ENCODE measurements around the gene PLBD2.

The PLBD2 gene

DNA sequence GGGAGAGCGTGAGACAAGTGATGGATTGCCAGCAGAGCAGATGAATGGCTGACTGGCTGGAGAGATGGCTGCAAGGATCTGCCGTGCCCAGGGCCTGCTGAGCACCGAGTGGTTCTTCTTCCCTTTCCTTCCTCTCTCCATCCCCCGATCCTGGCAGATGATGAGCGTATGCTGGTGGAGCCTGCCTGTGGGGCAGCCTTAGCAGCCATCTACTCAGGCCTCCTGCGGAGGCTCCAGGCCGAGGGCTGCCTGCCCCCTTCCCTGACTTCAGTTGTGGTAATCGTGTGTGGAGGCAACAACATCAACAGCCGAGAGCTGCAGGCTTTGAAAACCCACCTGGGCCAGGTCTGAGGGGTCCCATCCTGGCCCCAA lies 79.3 kb downstream of the PLBD2 start:
- TF ChIP-seq, protein P1, sequence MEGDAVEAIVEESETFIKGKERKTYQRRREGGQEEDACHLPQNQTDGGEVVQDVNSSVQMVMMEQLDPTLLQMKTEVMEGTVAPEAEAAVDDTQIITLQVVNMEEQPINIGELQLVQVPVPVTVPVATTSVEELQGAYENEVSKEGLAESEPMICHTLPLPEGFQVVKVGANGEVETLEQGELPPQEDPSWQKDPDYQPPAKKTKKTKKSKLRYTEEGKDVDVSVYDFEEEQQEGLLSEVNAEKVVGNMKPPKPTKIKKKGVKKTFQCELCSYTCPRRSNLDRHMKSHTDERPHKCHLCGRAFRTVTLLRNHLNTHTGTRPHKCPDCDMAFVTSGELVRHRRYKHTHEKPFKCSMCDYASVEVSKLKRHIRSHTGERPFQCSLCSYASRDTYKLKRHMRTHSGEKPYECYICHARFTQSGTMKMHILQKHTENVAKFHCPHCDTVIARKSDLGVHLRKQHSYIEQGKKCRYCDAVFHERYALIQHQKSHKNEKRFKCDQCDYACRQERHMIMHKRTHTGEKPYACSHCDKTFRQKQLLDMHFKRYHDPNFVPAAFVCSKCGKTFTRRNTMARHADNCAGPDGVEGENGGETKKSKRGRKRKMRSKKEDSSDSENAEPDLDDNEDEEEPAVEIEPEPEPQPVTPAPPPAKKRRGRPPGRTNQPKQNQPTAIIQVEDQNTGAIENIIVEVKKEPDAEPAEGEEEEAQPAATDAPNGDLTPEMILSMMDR (IDR thresholded peaks at IDR 0.05; ENCODE audit: low read depth, low read length) = no peak
- Histone ChIP-seq H3K9me3 (ENCODE audit: severe bottlenecking) (no peaks in the 10 kb centered on the region), H3K4me3 (ENCODE audit: low read depth, low read length) (no peak overlapping the region), H3K36me3 (no peaks in the 10 kb centered on the region), H3K27me3 (ENCODE audit: insufficient read depth, low read depth, severe bottlenecking) (no peaks in the 10 kb centered on the region), H3K27ac (no peak overlapping the region)
- no peak for DNase-seq

DNA sequence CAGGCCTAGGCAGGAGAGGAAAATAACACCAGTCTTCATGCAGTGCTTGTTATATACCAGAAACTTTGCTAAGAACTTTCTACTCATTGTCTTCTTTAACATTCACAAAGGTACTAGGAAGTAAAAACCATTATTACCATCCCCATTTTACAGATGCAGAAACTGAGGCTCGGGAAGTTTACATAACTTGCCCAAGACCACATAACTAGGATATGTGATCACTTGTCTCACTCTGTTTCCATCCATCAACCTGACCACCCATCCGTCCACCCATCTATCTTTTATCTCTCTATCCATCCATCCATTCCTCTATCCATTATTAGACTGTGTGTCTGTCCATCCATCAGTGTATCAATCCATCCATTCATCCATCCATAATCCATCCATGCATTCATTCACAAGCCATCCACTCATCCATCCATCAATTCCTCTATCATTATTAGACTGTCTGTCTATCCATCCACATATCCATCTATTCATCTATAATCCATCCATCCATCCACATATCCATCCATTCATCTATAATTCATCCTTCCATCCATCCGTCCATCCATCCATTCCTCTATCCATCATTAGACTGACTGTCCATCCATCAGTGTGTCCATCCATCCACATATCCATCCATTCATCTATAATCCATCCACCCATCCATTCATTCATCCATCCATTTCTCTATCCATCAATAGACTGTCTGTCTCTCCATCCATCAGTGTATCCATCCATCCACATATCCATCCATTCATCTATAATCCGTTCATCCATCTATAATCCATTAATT lies 80.3 kb downstream of the PLBD2 start:
- no peaks in the 10 kb centered on the region for H3K36me3 ChIP-seq
- no peak for DNase-seq
- no peak overlapping the region for H3K4me3 ChIP-seq (ENCODE audit: low read depth, low read length)
- no peak overlapping the region for H3K27ac ChIP-seq
- H3K27me3 ChIP-seq (ENCODE audit: insufficient read depth, low read depth, severe bottlenecking) = no peaks in the 10 kb centered on the region
- H3K9me3 ChIP-seq (ENCODE audit: severe bottlenecking) = no peaks in the 10 kb centered on the region
- TF ChIP-seq, protein P1 (IDR thresholded peaks at IDR 0.05; ENCODE audit: low read depth, low read length) = no peak

DNA sequence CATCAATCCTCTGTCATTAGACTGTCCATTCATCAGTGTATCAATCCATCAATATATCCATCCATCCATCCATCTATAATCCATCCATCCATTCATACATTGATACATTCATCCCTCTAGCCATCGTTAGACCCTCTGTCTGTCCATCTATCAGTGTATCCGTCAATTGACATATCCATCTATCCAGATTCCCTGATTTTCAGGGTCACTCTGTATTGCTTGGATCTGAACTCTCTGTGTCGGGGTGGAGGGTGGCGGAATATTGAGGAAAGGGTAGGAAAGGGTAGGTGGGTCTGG lies 80.9 kb downstream of the PLBD2 start:
- Histone ChIP-seq H3K4me3 (ENCODE audit: low read depth, low read length) (no peak overlapping the region), H3K36me3 (no peaks in the 10 kb centered on the region), H3K27me3 (ENCODE audit: insufficient read depth, low read depth, severe bottlenecking) (no peaks in the 10 kb centered on the region), H3K9me3 (ENCODE audit: severe bottlenecking) (no peaks in the 10 kb centered on the region), H3K27ac (no peak overlapping the region)
- TF ChIP-seq, protein P1 (IDR thresholded peaks at IDR 0.05; ENCODE audit: low read depth, low read length) = no peak
- DNase-seq = no peak

DNA sequence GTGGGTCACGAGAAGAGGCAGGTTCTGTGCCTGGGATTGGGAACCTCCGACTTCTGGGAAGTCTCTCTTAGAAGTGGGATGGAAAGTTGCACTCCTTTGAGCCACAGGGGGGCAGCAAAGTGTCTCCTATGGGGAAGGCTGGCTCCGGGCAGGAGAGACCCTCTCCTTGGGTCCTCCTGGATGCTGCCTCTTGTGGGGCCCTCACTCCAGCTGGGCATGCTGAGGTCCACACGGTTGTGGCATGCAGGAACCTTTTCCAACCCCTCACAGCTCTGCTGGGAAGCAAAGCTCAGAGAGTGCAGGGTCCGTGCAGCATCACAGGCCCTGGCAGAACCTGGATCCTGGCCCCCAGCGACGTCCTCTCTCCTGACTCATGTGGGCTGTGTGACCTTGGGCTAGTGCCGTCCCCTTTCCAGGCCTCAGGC lies 81.2 kb downstream of the PLBD2 start:
- peak; percentile 79 for DNase-seq

DNA sequence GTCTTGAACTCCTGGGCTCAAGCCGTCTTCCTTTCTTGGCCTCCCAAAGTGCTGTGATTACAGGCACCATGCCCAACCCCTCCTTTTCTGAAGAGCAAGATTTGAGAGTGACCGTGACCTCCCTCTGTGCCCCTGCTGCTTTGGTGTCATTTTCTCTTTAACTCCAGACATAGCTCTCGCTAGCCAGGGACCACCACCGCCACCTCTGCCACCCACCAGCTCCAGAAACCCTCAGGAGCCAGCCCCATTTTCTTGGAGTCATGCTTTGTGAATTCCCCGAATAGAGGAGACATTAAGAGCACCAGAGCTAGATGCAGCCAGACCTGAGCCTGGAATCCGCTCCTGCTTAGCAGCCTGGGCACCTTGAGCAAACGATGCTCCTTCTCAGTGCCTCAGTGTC lies 81.9 kb downstream of the PLBD2 start:
- no peaks in the 10 kb centered on the region for H3K36me3 ChIP-seq
- no peaks in the 10 kb centered on the region for H3K27me3 ChIP-seq (ENCODE audit: insufficient read depth, low read depth, severe bottlenecking)
- no peak overlapping the region for H3K27ac ChIP-seq
- H3K9me3 ChIP-seq (ENCODE audit: severe bottlenecking) = no peaks in the 10 kb centered on the region
- DNase-seq = no peak
- TF ChIP-seq, protein P1 (IDR thresholded peaks at IDR 0.05; ENCODE audit: low read depth, low read length) = no peak
- no peak overlapping the region for H3K4me3 ChIP-seq (ENCODE audit: low read depth, low read length)

More for the DNA sequence above, 81.2 kb downstream of the PLBD2 start:
- TF ChIP-seq, protein P1 (IDR thresholded peaks at IDR 0.05; ENCODE audit: low read depth, low read length) = peak; percentile 85
- Histone ChIP-seq H3K36me3 (no peaks in the 10 kb centered on the region), H3K4me3 (ENCODE audit: low read depth, low read length) (no peak overlapping the region), H3K9me3 (ENCODE audit: severe bottlenecking) (no peaks in the 10 kb centered on the region), H3K27ac (no peak overlapping the region), H3K27me3 (ENCODE audit: insufficient read depth, low read depth, severe bottlenecking) (no peaks in the 10 kb centered on the region)

Data from WERI-Rb-1 (cell line).